ENCODE measurements around the gene SLC38A11.

- TF ChIP-seq CTCF (conservative IDR thresholded peaks at IDR 0.05; ENCODE audit: low read depth, low read length) (no peak), EZH2 (IDR thresholded peaks at IDR 0.05; ENCODE audit: borderline replicate concordance, low read depth, low read length, poor library complexity, severe bottlenecking) (no peak)
Measured at GRCh38 chr2:164905307-164905706, 50.0 kb downstream of the SLC38A11 start.

All from A673 (cell line).